GM21367 (cell line): ENCODE data around the gene EPB41L2.
A peak's percentile ranks its signal among the peaks of the same experiment; 100 is the strongest.
"Not testable (repeated sequence)": the region's sequence is repeated elsewhere in the genome, so short reads cannot be mapped to it uniquely, and the experiment has no call there.

Experiments used
- ATAC-seq: cut with Tn5 transposase; IDR thresholded peaks from one replicate; pipeline ENCODE4 v1.9.1; 2021; ENCODE audit not compliant: unreplicated experiment

Gene EPB41L2

DNA sequence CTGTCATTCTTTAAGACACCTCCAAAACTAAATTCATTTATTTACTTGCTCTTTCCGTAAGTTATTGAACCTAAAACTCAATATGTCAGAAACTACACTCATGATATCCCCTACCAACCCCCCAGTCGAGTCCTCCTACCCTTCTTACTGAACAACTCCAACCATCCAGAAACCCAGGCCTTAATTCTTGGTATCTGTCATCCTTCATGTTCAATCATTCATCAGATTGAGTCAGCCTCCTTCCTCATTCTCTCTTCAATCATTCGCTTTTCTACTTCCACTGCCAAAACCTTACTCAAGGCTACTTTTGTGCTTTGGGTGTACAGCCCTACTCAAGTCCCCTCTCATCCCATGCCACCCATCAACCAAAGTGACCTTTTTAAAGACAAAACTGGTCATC is 140.1 kb downstream of the EPB41L2 start:
- ATAC-seq = no peak

DNA sequence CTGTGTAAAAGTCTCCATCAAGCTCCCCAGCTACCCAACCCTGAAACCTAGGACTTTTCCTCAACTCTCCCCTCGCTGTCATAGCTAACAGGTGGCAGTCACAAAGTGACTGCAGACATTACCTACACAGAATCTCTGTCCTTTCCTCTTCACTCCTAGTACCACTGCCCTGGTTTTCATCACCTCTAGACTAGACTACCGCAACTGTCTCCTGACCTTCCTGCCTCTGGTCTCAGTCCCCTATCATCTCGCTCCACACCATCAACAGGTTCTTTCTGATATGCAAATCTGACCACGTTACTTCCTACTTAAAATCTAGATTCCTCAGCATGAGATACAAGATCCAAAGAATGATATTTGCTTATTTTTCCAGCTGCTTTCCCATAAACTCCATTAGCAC is 142.1 kb downstream of the EPB41L2 start:
- ATAC-seq = no peak

- no peak for ATAC-seq
Observed at GRCh38 chr6:130918171-130918570, 144.9 kb downstream of the EPB41L2 start.

GRCh38 chr6:130915606-130916005 is 147.4 kb downstream of the EPB41L2 start:
- ATAC-seq = not testable (repeated sequence)

DNA sequence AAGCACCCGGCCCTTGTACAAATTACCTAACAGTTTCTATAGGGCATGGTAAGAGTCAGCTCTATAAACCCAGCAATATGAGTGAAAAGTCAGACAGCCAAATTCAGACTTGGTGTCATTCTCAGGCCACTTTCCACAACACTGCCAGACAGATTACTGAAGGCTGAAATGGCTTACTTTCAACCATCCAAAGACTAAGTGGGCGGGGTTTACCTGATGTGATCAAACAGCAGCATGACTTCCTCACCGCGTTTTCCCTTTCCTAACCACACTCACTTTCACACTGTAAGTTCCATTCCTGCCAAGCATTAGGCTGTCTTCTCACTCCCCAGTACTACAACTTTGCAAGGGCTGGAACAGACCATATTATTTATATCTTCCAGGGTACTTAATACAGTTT is 149.9 kb downstream of the EPB41L2 start:
- ATAC-seq = no peak

- no peak for ATAC-seq
Observed at GRCh38 chr6:130912434-130912833, 150.6 kb downstream of the EPB41L2 start.

DNA sequence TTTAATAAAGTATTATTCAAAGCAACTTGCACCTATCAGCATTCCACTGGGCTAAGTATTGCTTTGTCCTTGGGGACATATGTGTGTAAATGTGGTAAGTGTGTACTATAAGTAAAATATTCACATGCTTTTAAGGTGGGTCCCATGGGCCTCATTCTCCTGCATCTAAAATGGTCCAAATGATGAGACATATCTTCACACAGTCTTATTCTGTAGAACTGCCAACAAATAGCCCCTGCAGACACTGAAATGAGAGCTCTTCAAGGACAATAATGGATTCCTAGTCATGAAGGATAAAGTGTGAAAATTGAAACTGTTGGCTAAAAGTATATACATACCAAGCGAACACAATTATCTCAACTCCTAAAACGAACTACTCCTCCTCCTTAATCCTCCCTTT is 154.1 kb downstream of the EPB41L2 start:
- ATAC-seq = no peak

DNA sequence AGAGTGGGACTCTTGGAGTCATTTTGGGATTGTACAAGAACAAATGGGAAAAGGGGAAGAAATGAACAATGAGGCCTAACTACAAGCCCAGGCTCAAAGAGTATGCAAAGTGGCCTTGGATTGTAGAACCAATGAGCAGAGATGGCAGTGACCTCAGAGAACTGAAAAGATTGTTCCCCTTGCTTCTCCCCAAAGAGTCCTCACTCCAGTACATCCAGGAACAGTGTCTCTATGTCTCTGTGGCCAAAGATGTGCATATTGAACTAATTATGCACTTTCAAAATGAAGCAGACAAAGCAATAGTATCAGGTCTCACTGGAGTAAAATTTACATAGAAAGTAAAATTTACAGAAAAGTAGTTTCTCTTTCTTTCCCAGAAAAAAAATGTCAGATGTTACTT is 154.9 kb downstream of the EPB41L2 start:
- peak; percentile 57 for ATAC-seq

GRCh38 chr6:130907687-130908086 is 155.4 kb downstream of the EPB41L2 start:
- ATAC-seq = no peak

DNA sequence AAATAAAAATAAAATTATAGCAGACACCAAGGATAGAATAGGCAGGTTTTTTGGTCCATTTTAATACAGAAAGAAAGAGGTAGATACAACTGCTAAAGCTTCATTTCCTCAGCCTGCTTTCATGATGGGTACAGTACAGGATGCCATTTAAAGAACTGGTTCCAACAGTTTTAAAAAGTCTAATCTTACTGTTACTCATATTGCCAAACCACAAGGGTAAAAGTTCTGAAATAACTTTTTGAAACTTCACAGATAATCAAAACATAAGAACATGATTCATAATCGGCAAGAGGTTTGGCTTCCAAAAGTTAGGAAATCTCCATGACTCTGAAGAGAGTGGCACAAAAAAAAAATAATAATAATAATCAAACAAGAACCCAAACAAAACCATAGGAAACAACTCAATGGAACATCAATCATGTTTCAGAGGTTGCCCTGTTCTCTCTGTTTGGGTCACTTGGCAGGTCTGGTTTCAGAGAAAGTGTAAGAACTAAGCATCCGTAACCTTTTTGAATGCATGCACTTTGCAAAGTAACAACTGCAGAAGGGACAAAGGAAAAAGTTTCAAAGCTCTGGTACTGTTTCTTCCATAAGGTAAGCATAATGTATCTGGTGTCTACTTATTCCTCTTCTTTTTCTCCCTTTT is 156.2 kb downstream of the EPB41L2 start:
- no peak for ATAC-seq

DNA sequence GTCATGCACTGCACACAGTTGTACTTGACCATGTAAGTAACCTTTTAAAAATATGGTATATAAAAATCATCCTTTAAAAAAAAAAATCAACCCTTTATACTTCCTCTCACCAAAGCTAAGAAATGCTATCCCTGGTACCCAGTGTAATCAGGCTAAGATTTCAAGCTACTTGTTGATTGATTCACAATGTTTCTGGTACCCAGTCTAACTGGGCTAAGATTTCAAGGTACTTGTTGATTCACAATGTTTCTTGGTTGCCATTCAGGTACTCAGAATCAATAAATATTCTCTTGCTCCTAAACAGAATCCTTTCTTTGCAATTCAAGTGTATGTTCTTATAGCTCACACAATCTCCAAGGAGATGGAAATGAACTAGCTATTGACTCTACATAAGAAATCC is 159.4 kb downstream of the EPB41L2 start:
- no peak for ATAC-seq

- no peak for ATAC-seq
Observed at GRCh38 chr6:130903007-130903406, 160.0 kb downstream of the EPB41L2 start.

DNA sequence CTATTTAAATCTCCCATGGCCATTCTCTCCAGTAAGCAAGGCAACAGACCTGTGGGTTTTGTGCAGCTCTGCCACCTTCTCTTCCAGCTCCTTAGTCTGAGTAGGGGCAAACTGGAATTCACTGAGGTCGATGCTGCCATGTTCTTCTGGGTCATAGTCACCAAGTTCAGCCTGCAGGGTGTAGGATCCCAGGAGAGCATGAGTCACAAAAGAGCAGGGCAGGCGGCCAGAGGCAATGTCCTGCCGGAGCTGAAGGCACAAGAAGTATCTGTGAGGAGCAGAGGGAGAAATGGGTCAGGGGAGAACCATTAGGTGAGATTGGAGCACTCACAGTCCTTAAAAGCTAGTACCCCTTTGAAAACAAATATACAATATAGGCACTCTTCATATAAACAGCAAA is 162.1 kb downstream of the EPB41L2 start:
- no peak for ATAC-seq

DNA sequence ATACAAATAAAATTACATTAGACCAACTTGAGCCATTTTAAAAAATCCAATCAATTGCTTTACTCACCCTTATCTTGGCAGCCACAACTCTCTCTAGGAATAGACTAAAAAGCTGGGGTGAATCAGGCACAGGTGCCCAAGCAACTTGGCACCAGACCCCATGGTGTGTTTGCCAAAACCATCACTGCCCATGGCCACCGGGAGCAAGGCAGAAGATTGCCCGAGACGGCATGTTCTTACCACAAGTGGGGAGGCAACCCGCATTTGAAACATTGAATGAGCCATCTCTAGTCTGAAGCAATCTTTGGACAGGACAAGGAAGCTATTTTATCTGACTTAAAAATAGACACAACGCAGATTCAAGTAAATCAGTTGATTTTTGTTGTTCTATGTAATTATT is 166.8 kb downstream of the EPB41L2 start:
- no peak for ATAC-seq

- no peak for ATAC-seq
Observed at GRCh38 chr6:130895516-130895915, 167.5 kb downstream of the EPB41L2 start.

DNA sequence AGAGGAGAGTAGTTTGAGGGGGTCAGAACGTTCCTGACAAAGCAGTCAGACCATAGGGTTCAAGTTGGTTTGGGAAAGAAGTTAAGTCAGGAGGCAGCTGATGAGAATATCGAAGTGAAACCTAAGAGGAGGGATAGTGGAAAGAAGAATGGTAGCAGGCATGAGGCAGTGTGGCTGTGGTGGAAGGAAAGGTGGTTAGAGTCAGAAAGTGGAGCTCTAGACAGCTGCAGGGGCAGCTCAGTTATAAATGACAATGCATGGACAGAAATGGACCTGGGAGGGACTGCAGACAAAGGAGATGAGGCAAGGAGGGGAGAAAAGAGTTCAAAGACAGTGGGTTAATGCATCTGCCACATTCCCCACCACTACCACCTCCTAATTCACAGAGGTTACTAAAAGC is 169.3 kb downstream of the EPB41L2 start:
- no peak for ATAC-seq

GRCh38 chr6:130893277-130893676 is 169.8 kb downstream of the EPB41L2 start:
- no peak for ATAC-seq

GRCh38 chr6:130890521-130890971 is 172.5 kb downstream of the EPB41L2 start:
- no peak for ATAC-seq

- ATAC-seq = no peak
Observed at GRCh38 chr6:130889423-130889822, 173.6 kb downstream of the EPB41L2 start.

DNA sequence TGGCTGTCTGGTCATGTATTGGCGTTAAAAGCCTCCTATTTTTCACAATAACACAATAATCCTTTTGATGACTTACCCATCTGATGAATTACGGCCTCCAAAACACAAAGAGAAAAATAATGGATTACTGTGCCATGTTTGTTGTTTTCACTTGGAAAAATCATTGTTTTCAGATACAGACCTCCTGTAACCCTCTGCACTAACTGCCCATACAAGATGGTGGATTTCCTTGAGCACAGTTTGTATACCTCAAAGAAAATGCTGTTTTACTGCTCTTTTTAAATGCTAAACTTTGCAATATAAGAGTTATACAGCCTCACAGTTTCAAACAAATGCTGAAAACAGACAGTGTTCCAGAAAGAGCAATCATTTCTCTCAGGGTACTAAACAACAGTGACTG is 174.8 kb downstream of the EPB41L2 start:
- ATAC-seq = no peak

- no peak for ATAC-seq
Observed at GRCh38 chr6:130886966-130887365, 176.1 kb downstream of the EPB41L2 start.

DNA sequence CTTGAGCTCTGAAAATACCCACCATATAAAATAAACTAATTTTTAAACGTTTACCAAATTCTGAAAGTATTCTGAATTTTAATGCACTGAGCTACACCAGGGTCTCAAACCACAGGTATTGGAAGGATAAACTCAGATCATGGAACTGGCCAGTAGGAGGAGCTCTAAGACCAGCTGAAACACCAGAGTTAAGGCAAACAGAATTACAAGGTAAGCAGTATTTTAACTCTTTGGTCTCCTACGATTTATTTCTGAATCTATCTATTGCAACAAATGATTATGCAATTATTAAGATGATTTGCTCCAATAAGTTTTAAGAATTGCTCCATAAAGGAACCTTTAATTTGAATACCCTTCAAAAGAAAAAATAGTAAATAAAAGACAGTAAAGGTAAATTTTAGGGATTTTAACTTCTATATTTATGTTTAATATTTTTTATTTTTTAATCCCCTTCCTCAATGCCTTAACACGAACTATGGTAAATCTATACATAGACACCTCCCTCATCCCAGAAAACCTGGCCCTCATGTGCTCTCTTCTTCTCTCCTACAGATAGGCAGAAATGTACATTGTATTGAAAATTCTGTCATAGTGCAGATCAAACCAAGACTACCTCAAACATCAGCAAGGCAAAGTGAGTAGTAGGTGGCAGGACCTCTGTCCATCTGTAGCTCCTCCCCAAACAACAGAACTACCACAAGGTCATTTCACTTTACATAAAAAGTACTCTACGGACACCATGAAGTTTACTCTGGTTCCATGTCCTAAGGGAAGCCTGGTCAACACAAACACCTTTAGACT is 177.5 kb downstream of the EPB41L2 start:
- ATAC-seq = peak; percentile 93

GRCh38 chr6:130882370-130882769 is 180.7 kb downstream of the EPB41L2 start:
- no peak for ATAC-seq
